ENCODE data around the gene OR1L6.

DNA sequence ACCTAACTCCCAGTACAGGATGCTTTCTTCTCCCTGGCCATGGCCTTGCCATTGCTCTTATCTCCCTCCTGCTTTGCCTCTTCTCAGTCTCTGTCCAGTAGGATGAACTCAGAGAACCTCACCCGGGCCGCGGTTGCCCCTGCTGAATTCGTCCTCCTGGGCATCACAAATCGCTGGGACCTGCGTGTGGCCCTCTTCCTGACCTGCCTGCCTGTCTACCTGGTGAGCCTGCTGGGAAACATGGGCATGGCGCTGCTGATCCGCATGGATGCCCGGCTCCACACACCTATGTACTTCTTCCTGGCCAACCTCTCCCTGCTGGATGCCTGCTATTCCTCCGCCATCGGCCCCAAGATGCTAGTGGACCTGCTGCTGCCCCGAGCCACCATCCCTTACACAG, 46.7 kb downstream of the OR1L6 start, which contains the start of gene OR5C1:
- TF ChIP-seq FOXM1 (IDR thresholded peaks at IDR 0.05; ENCODE audit: borderline replicate concordance) = no peak
- TF ChIP-seq ELF4 (IDR thresholded peaks at IDR 0.05) = no peak

Data from HEK293T (cell line).